Astrocyte (in vitro differentiated cells and primary cell): ENCODE data around the gene AVP. TPM values are rescaled to one million over a fixed set of nuclear protein-coding genes. Genes with fewer than 3 reads are reported as not detected.

Experiments
- DNase-seq: peaks from one replicate; pipeline ENCODE4 v3.0.0-alpha.2; 2010; ENCODE audit warnings: low read depth
- FAIRE-seq: peaks from 2 replicates; lab custom pipeline; 2011; peaks lifted over from hg19 to GRCh38; lab: Jason Lieb, UNC
- H2AFZ ChIP-seq: 2 replicates; pipeline ENCODE4 v1.6.0; 2012; ENCODE audit warnings: low read depth, low read length, inconsistent platforms
- H3K27ac ChIP-seq: 2 replicates; pipeline ENCODE4 v1.5.1; 2011; ENCODE audit warnings: low read depth, low read length, inconsistent platforms
- H3K27me3 ChIP-seq: 2 replicates; pipeline ENCODE4 v1.6.0; 2011; ENCODE audit warnings: low read length, inconsistent platforms; ENCODE audit not compliant: insufficient read depth
- H3K36me3 ChIP-seq: 2 replicates; pipeline ENCODE4 v1.5.1; 2011; ENCODE audit warnings: low read length, inconsistent platforms; ENCODE audit not compliant: insufficient read depth
- H3K4me1 ChIP-seq: 2 replicates; pipeline ENCODE4 v1.5.1; 2011; ENCODE audit warnings: low read length, inconsistent platforms; ENCODE audit not compliant: insufficient read depth
- H3K4me2 ChIP-seq: 2 replicates; pipeline ENCODE4 v1.6.0; 2012; ENCODE audit warnings: low read length, inconsistent platforms
- H3K4me3 ChIP-seq: 2 replicates; pipeline ENCODE4 v1.5.1; 2011; ENCODE audit warnings: low read depth, mild to moderate bottlenecking, low read length, inconsistent platforms; ENCODE audit not compliant: insufficient read depth
- H3K79me2 ChIP-seq: 2 replicates; pipeline ENCODE4 v1.6.0; 2012; ENCODE audit warnings: mild to moderate bottlenecking, low read length, inconsistent platforms; ENCODE audit not compliant: insufficient read depth
- H3K9ac ChIP-seq: 2 replicates; pipeline ENCODE4 v1.6.0; 2012; ENCODE audit warnings: mild to moderate bottlenecking, low read length, inconsistent platforms
- H3K9me3 ChIP-seq: 2 replicates; pipeline ENCODE4 v1.5.1; 2012; ENCODE audit warnings: low read depth, mild to moderate bottlenecking, low read length, inconsistent platforms; ENCODE audit not compliant: insufficient read depth
- H4K20me1 ChIP-seq: 2 replicates; pipeline ENCODE4 v1.6.0; 2012; ENCODE audit warnings: low read length, inconsistent platforms; ENCODE audit not compliant: insufficient read depth
- H3K27ac Mint-ChIP-seq: one replicate; pipeline ENCODE4 v1.8.0; 2021; ENCODE audit warnings: mild to moderate bottlenecking, mixed read lengths; ENCODE audit not compliant: unreplicated experiment
- H3K27me3 Mint-ChIP-seq: one replicate; pipeline ENCODE4 v1.8.0; 2021; ENCODE audit warnings: low read depth, mixed read lengths; ENCODE audit not compliant: unreplicated experiment
- H3K36me3 Mint-ChIP-seq: one replicate; pipeline ENCODE4 v1.8.0; 2021; ENCODE audit warnings: low read depth, mixed read lengths; ENCODE audit not compliant: unreplicated experiment
- H3K4me1 Mint-ChIP-seq: one replicate; pipeline ENCODE4 v1.8.0; 2021; ENCODE audit warnings: low read depth, mixed read lengths; ENCODE audit not compliant: unreplicated experiment
- H3K4me3 Mint-ChIP-seq: one replicate; pipeline ENCODE4 v1.8.0; 2021; ENCODE audit warnings: mild to moderate bottlenecking, moderate library complexity, mixed read lengths; ENCODE audit not compliant: unreplicated experiment
- H3K9me3 Mint-ChIP-seq: one replicate; pipeline ENCODE4 v1.8.0; 2021; ENCODE audit warnings: mild to moderate bottlenecking, mixed read lengths; ENCODE audit not compliant: unreplicated experiment
- CTCF ChIP-seq: IDR thresholded peaks from 2 replicates; pipeline ENCODE4 v1.5.1; 2011; ENCODE audit warnings: low read depth, mild to moderate bottlenecking, inconsistent platforms, low read length, moderate library complexity; ENCODE audit not compliant: insufficient read depth
- EZH2 ChIP-seq: IDR thresholded peaks from 2 replicates; pipeline ENCODE4 v1.6.1; 2012; ENCODE audit warnings: mild to moderate bottlenecking, low read length, inconsistent platforms; ENCODE audit not compliant: insufficient read depth
- total RNA-seq: library from RNA; stranded (reverse); gene quantifications from 2 replicates; pipeline ENCODE4 v1.2.1, GENCODE V29; 2021

Gene AVP
- total RNA-seq, 1 donor from 2014 or later = not detected

GRCh38 chr20:3071610-3072529 is 12.7 kb downstream of the AVP start, which contains the start of gene OXT:
TSS of gene OXT (plus strand) at chr20:3071620. CDS start at chr20:3071656, 36 bp downstream.
- Mint-ChIP-seq H3K36me3 (no peaks in the 10 kb centered on the region), H3K4me3 (no peak within 1 kb of the TSS), H3K4me1 (peaks cover 7% of the 10 kb centered on the region), H3K9me3 (no peaks in the 10 kb centered on the region), H3K27ac (no peak within 1 kb of the TSS), H3K27me3 (peaks cover 21% of the 10 kb centered on the region)
- no peak within 1 kb of the TSS for H3K9ac ChIP-seq
- peak within 1 kb of the TSS; percentile 63 for H2AFZ ChIP-seq
- H3K79me2 ChIP-seq = no peaks in the 10 kb centered on the region
- H4K20me1 ChIP-seq = no peaks in the 10 kb centered on the region
- H3K4me3 ChIP-seq = peak within 1 kb of the TSS; percentile 17
- H3K36me3 ChIP-seq = no peaks in the 10 kb centered on the region
- DNase-seq = no peak
- TF ChIP-seq EZH2 = peak; percentile 96
- TF ChIP-seq CTCF = no peak
- H3K27ac ChIP-seq = no peak within 1 kb of the TSS
- peaks cover 2% of the 10 kb centered on the region for H3K4me1 ChIP-seq
- no peaks in the 10 kb centered on the region for H3K9me3 ChIP-seq
- FAIRE-seq = no peak
- H3K27me3 ChIP-seq = peaks cover 14% of the 10 kb centered on the region
- peak within 1 kb of the TSS; percentile 71 for H3K4me2 ChIP-seq

- no peak for DNase-seq
- H3K9ac ChIP-seq = no peak overlapping the region
- peaks cover 14% of the 10 kb centered on the region for H3K27me3 ChIP-seq
- no peak overlapping the region for H3K27ac Mint-ChIP-seq
- H4K20me1 ChIP-seq = no peaks in the 10 kb centered on the region
- peaks cover 21% of the 10 kb centered on the region for H3K27me3 Mint-ChIP-seq
- H3K4me2 ChIP-seq = peak overlapping the region; percentile 71
- H3K79me2 ChIP-seq = no peaks in the 10 kb centered on the region
- TF ChIP-seq CTCF = no peak
- no peak for TF ChIP-seq EZH2
- peaks cover 2% of the 10 kb centered on the region for H3K4me1 ChIP-seq
- no peaks in the 10 kb centered on the region for H3K9me3 Mint-ChIP-seq
- H2AFZ ChIP-seq = no peak overlapping the region
- H3K4me3 Mint-ChIP-seq = no peak overlapping the region
- no peaks in the 10 kb centered on the region for H3K36me3 Mint-ChIP-seq
- peaks cover 13% of the 10 kb centered on the region for H3K4me1 Mint-ChIP-seq
- no peaks in the 10 kb centered on the region for H3K9me3 ChIP-seq
- no peaks in the 10 kb centered on the region for H3K36me3 ChIP-seq
- FAIRE-seq = no peak
- H3K27ac ChIP-seq = no peak overlapping the region
- H3K4me3 ChIP-seq = no peak overlapping the region
Measured at GRCh38 chr20:3071266-3071609, 13.3 kb downstream of the AVP start.

GRCh38 chr20:3070725-3071124 is 13.8 kb downstream of the AVP start:
- Histone ChIP-seq H3K79me2 (no peaks in the 10 kb centered on the region), H4K20me1 (no peaks in the 10 kb centered on the region), H2AFZ (no peak overlapping the region), H3K4me1 (peaks cover 2% of the 10 kb centered on the region), H3K4me2 (no peak overlapping the region), H3K27me3 (peaks cover 14% of the 10 kb centered on the region), H3K4me3 (no peak overlapping the region), H3K36me3 (no peaks in the 10 kb centered on the region), H3K9me3 (no peaks in the 10 kb centered on the region), H3K27ac (no peak overlapping the region), H3K9ac (no peak overlapping the region)
- H3K4me3 Mint-ChIP-seq = no peak overlapping the region
- no peak for TF ChIP-seq EZH2
- TF ChIP-seq CTCF = no peak
- H3K27ac Mint-ChIP-seq = no peak overlapping the region
- H3K27me3 Mint-ChIP-seq = peaks cover 21% of the 10 kb centered on the region
- no peak for DNase-seq
- H3K9me3 Mint-ChIP-seq = no peaks in the 10 kb centered on the region
- FAIRE-seq = no peak
- H3K36me3 Mint-ChIP-seq = no peaks in the 10 kb centered on the region
- H3K4me1 Mint-ChIP-seq = peaks cover 13% of the 10 kb centered on the region
